DMS153 (cell line): ENCODE measurements around the gene HSPA1L.
A peak's percentile ranks its signal among the peaks of the same experiment; 100 is the strongest.

ENCODE experiments used
- DNase-seq: peaks from one replicate; lab custom pipeline; 2025; lab: John Stamatoyannopoulos, UW

The HSPA1L gene

GRCh38 chr6:31781244-31782125, 33.6 kb downstream of the HSPA1L start:
- DNase-seq, result no peak

- no peak for DNase-seq
Observed at GRCh38 chr6:31780507-31781243, 34.4 kb downstream of the HSPA1L start.

DNA sequence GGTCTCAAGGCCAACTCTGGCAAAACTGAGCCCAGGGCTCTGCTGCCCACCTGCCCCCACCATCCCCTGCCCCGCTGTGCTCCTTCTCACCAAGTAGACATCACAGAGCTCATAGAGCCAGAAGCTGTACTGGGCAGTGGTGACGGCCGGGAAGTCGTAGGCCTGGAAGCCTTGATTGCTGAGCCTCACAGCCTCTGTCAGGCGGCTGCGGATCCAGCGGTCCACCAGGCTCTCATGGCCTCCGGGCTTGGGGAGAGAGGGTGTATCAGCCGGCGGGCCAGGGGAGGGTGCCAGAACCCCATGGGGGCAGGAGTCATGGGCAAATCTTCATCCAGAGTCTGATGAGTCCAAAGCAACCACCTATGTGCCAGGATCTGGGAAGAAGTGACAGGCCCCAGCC, 35.2 kb downstream of the HSPA1L start:
- DNase-seq, result no peak

DNA sequence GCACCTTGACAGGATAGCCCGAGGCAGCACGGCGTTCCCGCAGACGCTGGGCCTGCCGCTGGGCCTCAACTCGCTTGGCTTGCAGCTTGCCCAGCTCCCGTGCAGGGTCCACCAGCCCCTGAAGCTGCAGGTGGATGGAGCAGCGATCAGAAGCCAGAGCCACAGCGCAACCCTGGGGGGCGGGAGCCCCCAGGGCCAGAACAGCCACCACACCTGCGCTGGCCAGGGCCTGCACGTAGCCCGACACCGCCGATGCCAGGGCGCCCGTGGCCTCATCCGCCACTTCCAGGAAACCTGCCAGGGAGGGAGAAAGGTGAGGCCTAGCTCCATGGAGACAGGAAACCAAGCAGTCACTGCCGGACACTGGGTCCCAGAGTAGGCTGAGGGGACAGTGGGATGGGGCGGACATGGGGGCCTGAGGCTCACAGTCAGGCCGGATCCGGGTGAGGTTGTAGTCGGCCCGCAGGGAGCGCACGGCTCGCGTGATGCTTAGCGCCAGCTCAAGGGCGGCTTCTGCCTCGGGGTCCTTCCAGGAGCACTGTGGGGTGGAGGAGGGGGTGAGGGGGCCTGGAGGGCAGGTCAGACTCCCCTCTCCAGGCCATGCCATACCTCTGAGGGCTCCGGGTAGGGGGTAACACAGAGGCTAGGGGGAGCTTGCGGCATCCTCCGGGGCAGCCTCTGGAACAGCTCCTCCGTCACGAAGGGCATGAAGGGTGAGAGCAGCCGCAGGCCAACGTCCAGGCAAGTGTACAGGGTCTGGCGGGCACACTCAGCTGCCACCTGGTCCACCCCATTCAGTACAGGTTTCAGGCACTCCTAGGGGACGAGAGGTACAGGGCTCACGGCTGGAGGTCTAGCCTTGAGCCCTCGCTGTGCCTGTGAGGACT, 35.8 kb downstream of the HSPA1L start:
- DNase-seq, result no peak

GRCh38 chr6:31778193-31778592, 36.9 kb downstream of the HSPA1L start:
- no peak for DNase-seq

DNA sequence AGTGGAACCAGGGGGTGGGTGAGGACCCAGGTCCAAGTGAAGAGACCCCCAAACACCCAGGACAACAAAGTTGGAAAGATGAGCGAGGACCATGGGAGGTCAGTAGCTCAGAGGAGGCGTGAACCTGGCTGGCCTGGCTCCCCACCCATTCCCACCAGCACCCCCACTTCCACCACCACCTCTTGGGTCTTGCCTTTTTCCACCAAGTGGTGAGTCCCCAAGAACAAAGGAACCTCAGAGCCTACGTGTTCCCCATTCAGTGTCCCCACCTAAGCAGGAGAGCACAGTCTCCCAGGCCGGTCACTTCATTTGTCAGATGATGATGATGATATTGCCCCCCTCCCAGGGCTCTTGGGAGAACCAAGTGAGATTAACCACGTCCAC, 37.4 kb downstream of the HSPA1L start:
- DNase-seq, result no peak

GRCh38 chr6:31776989-31777666, 38.0 kb downstream of the HSPA1L start, which contains the start of gene VWA7:
VWA7 (minus strand) TSS chr6:31777328; CDS start chr6:31776779, 549 bp downstream.
- peak; percentile 63 for DNase-seq

GRCh38 chr6:31776485-31776988, 38.5 kb downstream of the HSPA1L start:
- peak; percentile 35 for DNase-seq

DNA sequence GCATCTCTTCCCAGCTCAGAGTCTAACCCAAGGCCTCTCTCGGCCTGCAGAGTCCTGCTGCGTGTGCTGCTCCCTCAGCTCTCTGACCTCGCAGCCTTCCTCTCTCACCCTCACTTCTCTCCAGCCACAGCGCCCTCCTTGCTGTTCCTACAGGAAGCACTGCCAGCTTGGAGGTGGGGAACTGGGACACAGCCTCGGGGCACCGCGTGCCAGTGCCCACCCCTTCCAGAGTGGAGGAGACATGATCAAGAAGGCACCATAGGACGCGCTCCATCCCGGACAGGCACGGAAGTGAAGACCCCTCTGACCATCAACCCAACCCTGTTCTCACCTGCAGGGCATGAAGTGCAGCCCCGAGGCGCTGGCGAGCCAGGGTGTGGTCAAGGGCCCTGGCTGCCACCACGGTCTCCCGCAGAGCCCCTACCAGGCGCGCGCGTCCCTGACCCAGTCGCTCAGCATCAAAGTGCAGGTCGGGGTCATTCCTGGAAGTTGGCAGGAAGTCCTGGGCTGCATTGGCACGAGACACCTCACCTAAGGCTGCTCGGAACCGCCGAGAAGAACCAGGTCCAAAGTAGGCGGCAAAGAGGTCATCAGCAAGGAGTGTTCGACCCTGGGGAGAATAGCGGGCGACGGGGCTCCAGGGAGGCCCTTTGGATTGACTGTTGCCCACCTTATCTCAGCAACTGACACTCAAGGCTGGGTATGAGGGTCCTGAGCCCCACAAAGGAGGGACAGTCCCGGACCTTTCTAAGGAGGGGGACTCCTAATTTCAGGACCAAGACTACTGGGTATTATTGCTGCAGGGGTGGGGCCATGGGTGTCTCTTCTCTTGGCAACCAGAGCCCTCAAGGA, 39.2 kb downstream of the HSPA1L start:
- DNase-seq, result no peak

DNA sequence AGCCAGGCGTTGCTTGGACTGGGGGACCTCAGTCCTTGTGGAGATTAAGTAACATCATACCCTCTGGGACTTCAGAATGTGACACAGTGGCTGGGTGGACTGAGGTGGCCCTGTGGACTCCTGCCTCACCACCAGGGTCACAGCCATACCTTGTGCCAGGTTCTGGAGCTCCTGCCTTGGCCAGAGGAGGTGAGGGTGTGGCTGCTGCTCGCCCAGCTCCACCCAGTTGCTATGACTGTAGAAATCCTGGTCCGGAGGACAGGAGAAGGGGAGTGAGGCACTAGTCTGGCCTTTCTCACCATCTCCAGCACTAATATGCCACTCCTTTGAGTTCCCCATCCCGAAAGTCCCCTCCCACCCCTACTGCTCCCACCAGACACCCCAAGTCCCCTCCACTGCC, 39.9 kb downstream of the HSPA1L start:
- DNase-seq, result no peak

DNA sequence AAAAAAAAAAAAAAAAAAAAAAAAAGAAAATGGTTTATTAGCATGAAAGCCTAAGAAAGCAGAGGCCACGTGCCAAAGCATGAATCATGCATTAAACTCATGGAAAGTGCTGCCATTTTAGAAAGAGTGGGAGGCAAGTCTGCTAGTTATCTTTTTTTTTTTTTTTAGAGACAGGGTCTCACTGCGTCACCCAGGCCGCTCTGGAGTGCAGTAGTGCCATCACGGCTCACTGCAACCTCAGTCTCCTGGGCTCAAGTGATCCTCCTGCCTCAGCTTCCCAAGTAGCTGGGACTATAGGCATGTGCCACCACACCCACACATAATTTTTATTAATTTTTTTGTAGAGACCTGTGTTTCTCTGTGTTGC, 43.1 kb downstream of the HSPA1L start:
- DNase-seq, result no peak

- DNase-seq, result no peak
Observed at GRCh38 chr6:31770860-31771259, 44.2 kb downstream of the HSPA1L start.

DNA sequence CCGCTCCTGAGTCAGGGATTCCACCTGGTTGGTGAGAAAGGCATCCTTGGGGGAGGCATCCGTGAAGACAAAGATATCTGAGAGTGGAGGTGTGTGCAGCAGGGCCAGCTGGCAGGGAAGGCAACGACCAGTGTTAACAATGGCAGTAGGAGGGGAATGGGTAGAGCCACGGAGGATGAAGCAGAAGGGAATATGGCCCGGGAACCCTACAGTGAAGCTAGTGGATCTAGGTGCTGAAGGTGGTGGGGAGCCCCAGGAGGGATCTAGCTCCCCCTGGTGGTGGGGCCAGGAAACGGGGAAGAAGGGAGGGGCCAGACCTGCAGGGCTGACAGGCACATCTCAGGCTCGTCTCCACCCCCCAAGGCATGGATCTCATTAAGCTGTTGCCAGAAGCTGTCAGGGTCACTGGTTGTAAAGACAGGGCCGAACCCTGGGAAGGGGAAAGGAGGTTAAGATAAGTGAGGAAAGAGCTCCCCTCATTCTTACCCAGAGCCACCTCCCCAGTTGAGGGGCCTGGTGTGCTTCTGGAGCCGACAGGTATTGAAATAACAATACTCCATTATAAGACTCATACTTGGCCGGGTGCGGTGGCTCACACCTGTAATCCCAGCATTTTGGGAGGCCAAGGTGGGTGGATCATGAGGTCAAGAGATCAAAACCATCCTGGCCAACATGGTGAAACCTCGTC, 45.3 kb downstream of the HSPA1L start:
- DNase-seq, result peak; percentile 31

DNA sequence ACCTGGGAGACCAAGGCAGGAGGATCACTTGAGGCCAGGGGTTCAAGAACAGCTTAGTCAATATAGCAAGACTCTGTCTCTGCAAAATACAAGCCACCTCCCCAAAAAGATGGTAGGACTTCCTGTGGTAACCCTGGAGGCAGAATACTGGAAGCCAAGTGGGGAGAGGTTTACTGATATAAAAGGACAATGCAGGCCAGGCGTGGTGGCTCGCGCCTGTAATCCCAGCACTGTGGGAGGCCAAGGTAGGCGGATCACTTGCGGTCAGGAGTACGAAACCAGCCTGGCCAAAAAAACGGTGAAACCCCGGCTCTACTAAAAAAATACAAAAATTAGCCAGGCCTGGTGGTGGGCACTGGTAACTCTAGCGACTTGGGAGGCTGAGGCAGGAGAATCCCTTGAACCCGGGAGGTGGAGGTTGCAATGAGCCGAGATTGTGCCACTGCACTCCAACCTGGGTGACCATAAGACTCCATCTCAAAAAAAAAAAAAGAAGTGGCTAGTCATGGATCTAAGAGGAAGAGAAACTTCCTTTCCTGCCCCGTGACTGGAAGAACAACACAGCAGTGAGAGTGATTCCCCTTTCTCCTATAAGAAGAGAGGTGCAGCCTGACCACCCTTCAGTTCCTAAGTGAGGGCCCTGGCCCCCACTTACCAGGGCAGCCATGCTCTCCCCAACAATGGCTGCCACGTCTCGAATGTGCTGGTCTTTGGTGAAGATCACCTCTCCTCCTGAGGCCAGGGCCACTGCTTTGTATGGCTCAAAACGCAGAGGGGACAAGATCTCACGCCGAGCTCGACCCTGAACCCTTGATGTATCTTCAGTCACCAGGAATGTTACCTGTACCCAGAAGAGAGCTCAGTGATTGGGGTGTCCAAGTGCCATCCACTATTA, 46.5 kb downstream of the HSPA1L start:
- no peak for DNase-seq

DNA sequence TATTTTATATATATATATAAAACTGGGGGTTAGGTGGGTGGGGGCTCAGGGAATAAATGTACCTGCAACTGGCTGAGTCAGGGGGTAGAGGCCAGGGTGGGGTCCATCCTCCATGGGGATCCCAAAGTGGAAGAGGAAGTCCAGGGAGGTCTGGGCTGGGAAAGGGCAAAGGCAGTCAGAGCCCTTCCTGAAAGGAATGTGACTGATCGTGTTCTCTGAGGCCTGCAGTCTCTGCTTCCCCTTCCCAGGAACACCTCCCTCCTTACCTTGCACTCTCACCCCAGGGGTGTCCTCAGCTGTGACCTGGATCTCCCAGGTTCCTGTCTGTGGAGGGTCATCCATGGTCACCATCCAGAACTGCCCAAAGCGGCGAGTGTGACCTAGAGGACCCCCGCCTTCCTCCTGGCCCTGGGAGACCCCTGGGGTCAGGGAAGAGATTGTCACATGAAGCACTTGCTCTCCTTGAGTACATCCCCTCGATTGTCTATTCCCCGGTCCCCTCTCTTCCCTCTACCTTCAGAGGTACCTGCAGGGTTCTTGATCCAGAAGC, 47.9 kb downstream of the HSPA1L start:
- no peak for DNase-seq

GRCh38 chr6:31765910-31766794, 48.9 kb downstream of the HSPA1L start:
- DNase-seq, result no peak

DNA sequence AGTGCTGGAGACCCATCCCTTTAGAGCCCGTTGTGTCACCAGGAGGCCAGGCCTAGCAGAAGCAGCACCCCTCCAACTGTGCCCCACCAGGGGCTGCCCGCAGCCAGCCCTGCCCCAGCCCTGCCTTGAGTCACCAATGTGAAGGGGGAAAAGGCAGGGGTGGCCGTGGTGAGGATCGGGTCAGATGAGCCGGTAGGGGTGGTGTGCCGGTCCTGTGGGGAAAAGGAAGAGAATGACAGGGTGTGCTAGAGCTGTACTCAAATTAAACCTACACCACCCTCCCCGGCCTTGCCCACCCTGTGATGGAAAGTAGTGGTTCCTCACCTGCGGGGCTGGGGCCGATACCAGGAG, 49.5 kb downstream of the HSPA1L start:
- no peak for DNase-seq

GRCh38 chr6:31764198-31764597, 50.9 kb downstream of the HSPA1L start:
- DNase-seq, result no peak
